Measurements from ENCODE around the gene ELF1. TPM values are rescaled to one million over a fixed set of nuclear protein-coding genes. Genes with fewer than 3 reads are reported as not detected.

ELF1 gene
- total and polyA plus RNA-seq, 10 of the 15 experiments (the other 5 are each of a cell fraction or from before 2014, with no cell fraction given), result 43.3 to 97.6 (median 55.7) TPM

DNA sequence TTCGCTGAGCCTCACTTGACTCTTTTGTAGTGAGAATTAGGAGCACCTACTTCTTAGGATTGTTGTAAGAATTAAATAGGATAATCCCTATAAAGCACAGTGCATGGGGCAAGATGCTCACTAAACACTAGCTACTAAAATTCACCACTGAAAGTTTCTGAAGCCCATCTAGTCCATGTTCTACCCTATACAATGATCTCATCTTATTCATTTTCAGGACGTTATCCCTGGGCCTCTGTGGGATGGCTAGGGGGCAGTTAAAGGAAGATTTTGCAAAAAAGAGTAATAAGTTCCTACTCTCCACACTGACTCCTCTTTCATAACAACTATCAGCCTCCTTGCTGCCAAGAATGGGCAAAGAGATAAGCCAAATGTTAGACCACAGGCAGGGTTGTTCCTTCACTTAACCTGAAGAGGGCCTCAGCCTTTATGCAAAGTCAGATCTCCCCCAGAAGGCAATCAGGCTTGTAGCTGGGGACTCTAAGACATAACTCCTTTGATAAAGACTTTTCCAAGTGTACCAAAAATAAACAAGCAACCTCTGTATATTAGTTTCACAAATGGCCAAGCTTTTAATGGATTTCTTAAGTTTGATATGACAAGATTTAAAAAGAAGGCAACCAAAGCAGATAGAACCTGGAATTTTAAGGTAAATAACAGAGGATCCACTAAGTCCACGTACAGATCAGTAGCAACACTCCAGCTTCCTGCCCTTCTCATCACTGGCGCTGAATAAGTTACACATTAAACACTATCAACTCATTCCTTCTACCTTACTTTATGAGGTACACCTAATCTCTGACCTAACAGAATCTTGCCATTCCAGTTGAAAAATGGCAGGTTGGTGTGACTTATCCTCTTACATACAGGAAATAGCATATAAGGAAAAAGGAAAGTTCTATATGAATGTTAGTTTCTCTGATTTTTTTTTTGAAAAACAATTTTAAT lies 44.4 kb downstream of the ELF1 start (continued):
- TF ChIP-seq E2F8 (IDR thresholded peaks at IDR 0.05; ENCODE audit: low read depth, partially characterized antibody) (no peak), IKZF1 (conservative IDR thresholded peaks at IDR 0.05) (no peak), TCF7 (IDR thresholded peaks at IDR 0.05; ENCODE audit: borderline replicate concordance) (no peak), ELK1 (IDR thresholded peaks at IDR 0.05; ENCODE audit: low read depth, low read length) (no peak), E2F4 (IDR thresholded peaks at IDR 0.05; ENCODE audit: low read depth, low read length) (no peak), DPF2 (IDR thresholded peaks at IDR 0.05) (no peak), JUNB (IDR thresholded peaks at IDR 0.05) (no peak; the same call in 1 of the 2 replicates), IRF4 (IDR thresholded peaks at IDR 0.05; ENCODE audit: low read depth, low read length) (0 out of 2 replicates have a peak, but pooled peaks have one; percentile 25), SREBF1 (IDR thresholded peaks at IDR 0.05; ENCODE audit: low read length) (no peak), YY1 (IDR thresholded peaks at IDR 0.05; ENCODE audit: low read depth, low read length) (peak; percentile 38; the same call in 1 of the 2 replicates), E4F1 (IDR thresholded peaks at IDR 0.05; ENCODE audit: borderline replicate concordance, partially characterized antibody) (no peak), CTCF (IDR thresholded peaks at IDR 0.05 in 2 of 3, conservative IDR thresholded peaks at IDR 0.05 in 1 of 3; ENCODE audit: control insufficient read depth in 2 of 3, extremely low read depth in 1 of 3, insufficient read depth in 1 of 3, low read depth in 3 of 3, low read length in 3 of 3) (peak; percentile 69 to 80 (median 70)), HCFC1 (IDR thresholded peaks at IDR 0.05; ENCODE audit: low read length) (no peak)
- TF ChIP-seq, protein P1, sequence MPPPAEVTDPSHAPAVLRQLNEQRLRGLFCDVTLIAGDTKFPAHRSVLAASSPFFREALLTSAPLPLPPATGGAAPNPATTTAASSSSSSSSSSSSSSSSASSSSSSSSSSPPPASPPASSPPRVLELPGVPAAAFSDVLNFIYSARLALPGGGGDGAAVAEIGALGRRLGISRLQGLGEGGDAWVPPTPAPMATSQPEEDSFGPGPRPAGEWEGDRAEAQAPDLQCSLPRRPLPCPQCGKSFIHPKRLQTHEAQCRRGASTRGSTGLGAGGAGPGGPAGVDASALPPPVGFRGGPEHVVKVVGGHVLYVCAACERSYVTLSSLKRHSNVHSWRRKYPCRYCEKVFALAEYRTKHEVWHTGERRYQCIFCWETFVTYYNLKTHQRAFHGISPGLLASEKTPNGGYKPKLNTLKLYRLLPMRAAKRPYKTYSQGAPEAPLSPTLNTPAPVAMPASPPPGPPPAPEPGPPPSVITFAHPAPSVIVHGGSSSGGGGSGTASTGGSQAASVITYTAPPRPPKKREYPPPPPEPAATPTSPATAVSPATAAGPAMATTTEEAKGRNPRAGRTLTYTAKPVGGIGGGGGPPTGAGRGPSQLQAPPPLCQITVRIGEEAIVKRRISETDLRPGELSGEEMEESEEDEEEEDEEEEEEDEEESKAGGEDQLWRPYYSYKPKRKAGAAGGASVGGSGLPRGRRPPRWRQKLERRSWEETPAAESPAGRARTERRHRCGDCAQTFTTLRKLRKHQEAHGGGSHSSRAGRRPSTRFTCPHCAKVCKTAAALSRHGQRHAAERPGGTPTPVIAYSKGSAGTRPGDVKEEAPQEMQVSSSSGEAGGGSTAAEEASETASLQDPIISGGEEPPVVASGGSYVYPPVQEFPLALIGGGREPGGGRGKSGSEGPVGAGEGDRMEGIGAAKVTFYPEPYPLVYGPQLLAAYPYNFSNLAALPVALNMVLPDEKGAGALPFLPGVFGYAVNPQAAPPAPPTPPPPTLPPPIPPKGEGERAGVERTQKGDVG (CRISPR knock-in tag; IDR thresholded peaks at IDR 0.05), result no peak
